Peyer's patch (tissue), 4 donors: ENCODE measurements around the gene ANO6. TPM values are rescaled to one million over a fixed set of nuclear protein-coding genes. Genes with fewer than 3 reads are reported as not detected.
"Not testable (repeated sequence)": the region's sequence is repeated elsewhere in the genome, so short reads cannot be mapped to it uniquely, and the experiment has no call there.

Experiments
- DNase-seq, 3 donors: peaks; one replicate each; pipeline ENCODE4 v3.0.0-alpha.2; 2017 to 2019
- H3K27ac ChIP-seq, 4 donors: fragments of 200-600 bp; sonication (generic); one replicate each; pipeline ENCODE4 v1.5.1; 2016 to 2019
- H3K27me3 ChIP-seq, 2 donors: fragments of 200-600 bp; sonication (generic); one replicate each; pipeline ENCODE4 v1.5.1; 2019
- H3K36me3 ChIP-seq, 3 donors: fragments of 200-600 bp; sonication (generic); one replicate each; pipeline ENCODE4 v1.5.1; 2016 to 2019
- H3K4me1 ChIP-seq, 4 donors: fragments of 200-600 bp; sonication (generic); one replicate each; pipeline ENCODE4 v1.5.1; 2016 to 2019
- H3K4me3 ChIP-seq, 4 donors: fragments of 200-600 bp; sonication (generic); 1 replicate in 3 of 4; 2 replicates in 1 of 4; pipeline ENCODE4 v1.5.1; 2016 to 2019; ENCODE audit warnings: mild to moderate bottlenecking in 1 of 4
- H3K9me3 ChIP-seq, 4 donors: fragments of 200-600 bp; sonication (generic); one replicate each; pipeline ENCODE4 v1.5.1; 2016 to 2019; ENCODE audit warnings: mild to moderate bottlenecking in 1 of 4
- CTCF ChIP-seq, 6 experiments: fragments of 450-650 bp in 4 of 6; fragments of 200-600 bp in 2 of 6; sonication (generic) in 1 of 6; IDR thresholded peaks; one replicate each; pipeline ENCODE4 v1.5.1; 2017 to 2019; ENCODE audit warnings: antibody characterized with exemption in 6 of 6, mild to moderate bottlenecking in 3 of 6, moderate library complexity in 1 of 6
- POLR2A ChIP-seq, 2 donors: fragments of 450-650 bp; IDR thresholded peaks; one replicate each; pipeline ENCODE4 v1.5.1; 2017; ENCODE audit warnings: antibody characterized with exemption in 2 of 2, mild to moderate bottlenecking in 2 of 2, moderate library complexity in 2 of 2
- total RNA-seq, 4 donors: library from RNA; depleted of rRNA; stranded (reverse); fragments of >200 nt; gene quantifications; one replicate each; pipeline ENCODE4 v1.1.0, GENCODE V29; 2016

The ANO6 gene
- total RNA-seq = 10 to 100 TPM; 28.9 to 93.3 (median 57.5) TPM

DNA sequence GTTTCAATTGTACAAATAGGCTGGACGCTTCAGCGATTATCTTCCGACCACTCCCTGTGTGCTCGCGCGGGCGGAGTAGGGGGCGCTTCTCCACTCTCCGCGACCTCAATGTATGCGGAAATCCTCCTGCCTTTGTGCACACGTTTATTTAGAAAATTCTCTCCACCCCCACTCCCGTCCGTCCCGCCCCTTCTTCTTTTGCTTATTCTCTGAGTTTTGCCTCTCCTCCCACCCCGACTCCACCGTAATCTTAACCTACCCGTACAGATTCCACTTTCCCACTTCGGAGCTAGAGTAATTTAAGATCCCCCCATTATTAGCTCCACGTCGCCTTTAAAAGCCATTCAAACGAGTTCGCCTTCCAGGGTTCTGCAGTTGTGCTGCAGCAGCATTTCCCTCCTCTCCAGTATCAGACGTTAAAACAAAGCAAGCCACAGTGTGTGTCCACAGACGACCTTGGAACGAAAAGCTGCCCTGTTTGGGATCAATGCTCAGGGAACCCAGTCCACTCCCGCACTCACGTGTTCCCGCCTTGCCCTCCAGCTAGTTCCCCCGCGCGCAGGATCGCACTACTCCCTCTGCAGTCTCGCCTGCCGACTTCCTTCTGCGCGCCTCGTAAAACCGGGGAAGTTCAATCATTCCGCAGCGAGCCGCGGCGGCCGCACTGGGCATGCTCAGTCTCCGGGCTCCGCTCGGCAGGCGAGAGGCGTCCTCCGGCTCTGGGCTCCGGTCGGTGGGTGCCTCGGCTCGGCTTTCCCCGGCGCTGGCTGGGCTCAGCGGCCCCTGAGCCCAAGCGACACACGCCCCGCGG lies at the start of gene ANO6:
ANO6 (plus strand) TSS at position 677 of the 811 bp plus-strand sequence. CDS start 227 bp downstream, outside the sequence.
- no peaks in the 10 kb centered on the region for H3K36me3 ChIP-seq

DNA sequence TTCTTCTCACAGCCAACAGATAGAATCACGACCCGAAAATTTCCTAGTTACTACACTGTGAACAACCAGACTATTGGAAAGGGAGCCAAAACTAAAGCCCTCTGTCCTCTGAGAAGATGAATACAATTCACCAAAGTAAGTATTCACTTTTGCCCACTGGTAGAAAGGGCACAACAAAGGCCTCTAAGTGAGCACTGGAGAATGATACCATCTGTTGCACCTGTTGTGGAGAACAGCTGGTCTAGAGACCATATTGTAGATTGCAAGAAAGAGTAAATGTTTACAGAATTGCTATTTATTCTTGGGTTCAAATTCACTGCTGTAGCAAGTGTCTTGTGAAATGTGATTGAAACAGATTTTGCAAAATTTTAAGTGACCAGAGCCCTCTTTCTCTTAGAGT lies 46.9 kb upstream of the ANO6 start:
- Histone ChIP-seq H3K36me3 (no peaks in the 10 kb centered on the region), H3K9me3 (no peaks in the 10 kb centered on the region), H3K4me3 (no peak overlapping the region), H3K27me3 (no peaks in the 10 kb centered on the region), H3K27ac (no peak overlapping the region), H3K4me1 (no peaks in the 10 kb centered on the region)
- TF ChIP-seq POLR2A (IDR thresholded peaks at IDR 0.05) (no peak), CTCF (IDR thresholded peaks at IDR 0.05) (no peak)
- no peak for DNase-seq

More for the DNA sequence above, at the start of gene ANO6:
- peaks cover 0 to 23% (median 2%) of the 10 kb centered on the region in 4 donors for H3K4me1 ChIP-seq
- no peak for TF ChIP-seq CTCF (IDR thresholded peaks at IDR 0.05)
- peak; percentile 84 to 85 for TF ChIP-seq POLR2A (IDR thresholded peaks at IDR 0.05)
- peak; percentile 88 to 94 (median 92) for DNase-seq
- no peaks in the 10 kb centered on the region for H3K9me3 ChIP-seq
- peak within 1 kb of the TSS; percentile 70 to 94 (median 91) for H3K27ac ChIP-seq
- no peaks in the 10 kb centered on the region for H3K27me3 ChIP-seq
- H3K4me3 ChIP-seq = peak within 1 kb of the TSS; percentile 63 to 82 (median 76)

DNA sequence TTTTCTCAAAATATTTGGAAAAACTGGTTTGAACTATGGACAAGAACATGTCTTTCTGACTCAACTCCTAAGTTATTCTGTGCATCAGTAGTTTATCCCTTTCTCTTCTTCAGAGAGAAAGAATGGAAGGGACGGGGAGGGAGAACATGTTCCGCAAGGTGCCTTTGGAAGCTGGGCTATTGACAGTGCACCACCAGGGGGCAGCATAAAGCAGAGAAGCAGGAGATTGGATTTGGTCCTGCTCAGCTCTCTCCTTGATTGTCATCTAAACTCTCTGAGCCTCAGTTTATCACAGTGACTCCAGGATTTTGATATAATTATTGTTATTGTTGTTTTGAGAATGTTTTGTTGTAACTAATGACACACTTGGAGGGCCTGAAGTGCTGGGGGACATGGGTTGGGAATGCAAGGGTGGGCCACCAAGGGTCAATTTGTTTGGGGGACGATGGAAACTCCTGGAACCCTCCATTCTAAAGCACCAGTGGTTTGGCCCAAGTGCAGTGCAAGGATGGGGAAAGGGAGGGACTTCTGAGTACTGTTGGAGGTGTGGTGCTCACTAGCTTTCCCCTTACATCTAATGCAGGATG lies 45.3 kb upstream of the ANO6 start:
- H3K27ac ChIP-seq = no peak overlapping the region
- no peaks in the 10 kb centered on the region for H3K9me3 ChIP-seq
- TF ChIP-seq POLR2A (IDR thresholded peaks at IDR 0.05) (no peak), CTCF (IDR thresholded peaks at IDR 0.05) (peak; percentile 66 to 90 (median 78))
- H3K27me3 ChIP-seq = no peaks in the 10 kb centered on the region
- no peaks in the 10 kb centered on the region for H3K4me1 ChIP-seq
- DNase-seq = peak; percentile 76 to 94 (median 82)
- H3K4me3 ChIP-seq = no peak overlapping the region
- H3K36me3 ChIP-seq = no peaks in the 10 kb centered on the region

GRCh38 chr12:45173293-45173692 lies 42.6 kb upstream of the ANO6 start:
- peak in 3 of 6 experiments; percentile 8 to 22 (median 18) for TF ChIP-seq CTCF (IDR thresholded peaks at IDR 0.05)
- peaks cover 0 to 11% (median 1%) of the 10 kb centered on the region in 4 donors for H3K9me3 ChIP-seq
- H3K4me1 ChIP-seq, H3K36me3 ChIP-seq, H3K27me3 ChIP-seq, DNase-seq, H3K27ac ChIP-seq, H3K4me3 ChIP-seq: not testable (repeated sequence)

GRCh38 chr12:45174595-45174994 lies 41.3 kb upstream of the ANO6 start:
- DNase-seq = no peak
- Histone ChIP-seq H3K4me1 (no peaks in the 10 kb centered on the region), H3K4me3 (no peak overlapping the region), H3K36me3 (no peaks in the 10 kb centered on the region), H3K27ac (no peak overlapping the region), H3K9me3 (peaks cover 0 to 14% (median 7%) of the 10 kb centered on the region in 4 donors), H3K27me3 (no peaks in the 10 kb centered on the region)
- TF ChIP-seq POLR2A (IDR thresholded peaks at IDR 0.05) (no peak), CTCF (IDR thresholded peaks at IDR 0.05) (no peak)
